Smooth muscle cell (in vitro differentiated cells): Measurements from ENCODE around the gene MAP2K3. TPM values are rescaled to one million over a fixed set of nuclear protein-coding genes. Genes with fewer than 3 reads are reported as not detected.
"Not testable (repeated sequence)": the region's sequence is repeated elsewhere in the genome, so short reads cannot be mapped to it uniquely, and the experiment has no call there.

ENCODE experiments used
- DNase-seq: peaks from one replicate; lab custom pipeline; 2025; ENCODE audit not compliant: unreplicated experiment; lab: John Stamatoyannopoulos, UW
- H2AFZ ChIP-seq: fragments of 200-600 bp; sonication (generic); 2 replicates; pipeline ENCODE4 v1.6.0; 2016; ENCODE audit warnings: antibody characterized with exemption, low read depth, mild to moderate bottlenecking
- H3F3A ChIP-seq: fragments of 200-600 bp; sonication (generic); 2 replicates; pipeline ENCODE4 v1.6.0; 2017; ENCODE audit warnings: antibody characterized with exemption, low read depth
- H3K27ac ChIP-seq: fragments of 200-600 bp; sonication (generic); 2 replicates; pipeline ENCODE4 v1.5.1; 2016; ENCODE audit warnings: low read depth, mild to moderate bottlenecking
- H3K27me3 ChIP-seq: fragments of 200-600 bp; sonication (generic); 2 replicates; pipeline ENCODE4 v1.6.1; 2016; ENCODE audit warnings: low read depth, mild to moderate bottlenecking
- H3K36me3 ChIP-seq: fragments of 200-600 bp; sonication (generic); 2 replicates; pipeline ENCODE4 v1.5.1; 2016; ENCODE audit warnings: low read depth
- H3K4me1 ChIP-seq: fragments of 200-600 bp; sonication (generic); 2 replicates; pipeline ENCODE4 v1.5.1; 2016; ENCODE audit warnings: low read depth
- H3K4me2 ChIP-seq: fragments of 200-600 bp; sonication (generic); 2 replicates; pipeline ENCODE4 v1.6.0; 2016; ENCODE audit warnings: mild to moderate bottlenecking
- H3K4me3 ChIP-seq: fragments of 200-600 bp; sonication (generic); 2 replicates; pipeline ENCODE4 v1.5.1; 2016; ENCODE audit warnings: mild to moderate bottlenecking
- H3K79me2 ChIP-seq: fragments of 200-600 bp; sonication (generic); 2 replicates; pipeline ENCODE4 v1.6.0; 2016; ENCODE audit warnings: low read depth, mild to moderate bottlenecking
- H3K9ac ChIP-seq: fragments of 200-600 bp; sonication (generic); 2 replicates; pipeline ENCODE4 v1.6.0; 2016; ENCODE audit warnings: low read depth
- H3K9me3 ChIP-seq: fragments of 200-600 bp; sonication (generic); replicated peaks from 2 replicates; pipeline ENCODE4 v1.5.1; 2016; ENCODE audit warnings: low read depth
- H4K20me1 ChIP-seq: fragments of 200-600 bp; sonication (generic); 2 replicates; pipeline ENCODE4 v1.6.0; 2016; ENCODE audit warnings: low read depth
- WGBS: methylation state at CpG from one replicate; pipeline ENCODE4 v1.1.7; 2016; ENCODE audit warnings: low lambda C conversion rate; 5-methylcytosine and 5-hydroxymethylcytosine counted together
- polyA plus RNA-seq: library from polyadenylated mRNA; unstranded; fragments of >200 nt; fragmentation: Nextera tagmentation; extraction: Ambion mirVana; gene quantifications from 2 replicates; pipeline ENCODE4 v1.2.1, GENCODE V29; 2016
- total RNA-seq: library from RNA; depleted of rRNA; stranded (reverse); fragments of >200 nt; gene quantifications from 2 replicates; pipeline ENCODE4 v1.2.3, GENCODE V29; 2014
- TF ChIP-seq, protein P1 (sequence below): fragments of 200-600 bp; sonication (generic); IDR thresholded peaks from 2 replicates; pipeline ENCODE4 v1.5.1; 2017; ENCODE audit warnings: borderline replicate concordance, mild to moderate bottlenecking, antibody characterized with exemption; ENCODE audit not compliant: insufficient read depth, poor library complexity, severe bottlenecking

The MAP2K3 gene
- total and polyA plus RNA-seq, 2 experiments from 2014 or later: 14.2 to 53.8 TPM

DNA sequence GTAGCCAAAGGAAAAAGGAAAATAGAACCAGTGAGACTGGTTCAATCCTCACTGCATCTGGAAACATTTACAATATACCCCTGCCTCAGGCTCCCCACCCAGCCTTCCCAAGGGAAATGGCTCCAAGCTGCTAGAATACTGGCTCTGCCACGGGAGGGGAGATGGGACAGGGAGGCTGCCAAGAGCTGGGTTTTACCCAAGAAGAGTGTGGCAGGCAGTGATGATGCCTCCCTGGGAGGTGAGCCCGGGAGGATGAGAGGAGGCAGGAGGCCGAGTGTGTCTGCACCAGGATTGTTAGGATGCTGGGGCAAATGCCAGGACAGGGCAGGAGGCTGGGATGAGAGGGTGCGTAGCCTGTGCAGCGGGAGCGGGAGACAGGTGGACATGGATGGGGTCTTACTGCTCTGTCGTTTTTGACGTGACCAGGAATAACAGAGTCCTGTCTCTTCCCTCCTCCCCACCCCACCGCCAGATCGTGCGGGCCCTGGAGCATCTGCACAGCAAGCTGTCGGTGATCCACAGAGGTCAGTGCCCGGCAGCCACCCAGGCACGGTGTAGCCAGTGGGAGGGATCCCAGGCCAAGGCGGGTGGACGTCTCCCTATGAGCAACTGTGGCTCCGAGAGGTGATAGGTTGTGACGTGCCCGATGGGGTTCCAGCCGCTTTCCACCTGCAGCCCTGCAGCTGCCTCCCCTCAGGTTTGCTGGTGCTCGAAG, 18.4 kb downstream of the MAP2K3 start:
- Histone ChIP-seq H3K36me3 (peaks cover 13% of the 10 kb centered on the region), H3K27ac (no peak overlapping the region), H4K20me1 (peaks cover 32% of the 10 kb centered on the region), H3F3A (no peaks in the 10 kb centered on the region), H3K4me2 (no peak overlapping the region), H3K79me2 (no peaks in the 10 kb centered on the region), H3K9ac (no peak overlapping the region), H3K27me3 (no peaks in the 10 kb centered on the region), H3K4me1 (no peaks in the 10 kb centered on the region), H3K4me3 (no peak overlapping the region), H3K9me3 (no peaks in the 10 kb centered on the region), H2AFZ (no peak overlapping the region)
- DNase-seq: no peak
- WGBS: 68% methylated on average over 21 of the region's 21 CpGs
- TF ChIP-seq, protein P1, sequence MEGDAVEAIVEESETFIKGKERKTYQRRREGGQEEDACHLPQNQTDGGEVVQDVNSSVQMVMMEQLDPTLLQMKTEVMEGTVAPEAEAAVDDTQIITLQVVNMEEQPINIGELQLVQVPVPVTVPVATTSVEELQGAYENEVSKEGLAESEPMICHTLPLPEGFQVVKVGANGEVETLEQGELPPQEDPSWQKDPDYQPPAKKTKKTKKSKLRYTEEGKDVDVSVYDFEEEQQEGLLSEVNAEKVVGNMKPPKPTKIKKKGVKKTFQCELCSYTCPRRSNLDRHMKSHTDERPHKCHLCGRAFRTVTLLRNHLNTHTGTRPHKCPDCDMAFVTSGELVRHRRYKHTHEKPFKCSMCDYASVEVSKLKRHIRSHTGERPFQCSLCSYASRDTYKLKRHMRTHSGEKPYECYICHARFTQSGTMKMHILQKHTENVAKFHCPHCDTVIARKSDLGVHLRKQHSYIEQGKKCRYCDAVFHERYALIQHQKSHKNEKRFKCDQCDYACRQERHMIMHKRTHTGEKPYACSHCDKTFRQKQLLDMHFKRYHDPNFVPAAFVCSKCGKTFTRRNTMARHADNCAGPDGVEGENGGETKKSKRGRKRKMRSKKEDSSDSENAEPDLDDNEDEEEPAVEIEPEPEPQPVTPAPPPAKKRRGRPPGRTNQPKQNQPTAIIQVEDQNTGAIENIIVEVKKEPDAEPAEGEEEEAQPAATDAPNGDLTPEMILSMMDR: no peak

DNA sequence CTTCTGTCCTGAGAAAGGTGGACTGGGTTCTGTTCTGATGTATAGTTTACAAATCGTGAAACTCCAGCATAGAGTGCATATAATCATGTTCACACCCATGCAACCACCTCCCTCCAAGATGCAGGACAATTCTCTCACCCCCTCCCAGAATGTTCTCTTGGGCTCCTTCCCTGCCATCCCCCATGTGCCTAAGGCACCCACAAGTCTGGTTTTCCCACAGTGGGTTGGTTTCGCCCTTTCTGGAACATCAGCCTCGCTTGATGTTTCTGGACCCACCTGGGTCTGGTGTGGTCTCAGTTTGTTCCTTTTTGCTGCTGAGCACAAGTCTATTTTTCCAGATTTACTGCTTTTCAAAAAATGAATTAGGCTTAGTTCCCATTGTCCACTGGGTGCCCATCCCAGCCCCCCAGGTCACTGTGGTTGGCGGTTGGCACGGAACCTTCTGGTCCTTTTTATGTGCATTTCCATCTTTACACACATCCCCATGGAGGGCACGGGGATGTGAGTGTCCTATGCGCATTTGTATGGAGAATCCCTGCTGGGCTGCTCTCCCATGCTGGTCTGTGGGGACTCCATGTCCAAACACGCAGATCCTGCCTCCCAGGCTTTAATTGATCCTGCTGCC, 19.0 kb downstream of the MAP2K3 start:
- Histone ChIP-seq H3K4me2 (no peak overlapping the region), H3K79me2 (no peaks in the 10 kb centered on the region), H3K9me3 (no peaks in the 10 kb centered on the region), H3K4me1 (no peaks in the 10 kb centered on the region), H2AFZ (no peak overlapping the region), H3K36me3 (peaks cover 13% of the 10 kb centered on the region), H3K4me3 (no peak overlapping the region), H3K27me3 (no peaks in the 10 kb centered on the region), H3F3A (no peaks in the 10 kb centered on the region), H3K27ac (no peak overlapping the region), H3K9ac (no peak overlapping the region), H4K20me1 (peaks cover 25% of the 10 kb centered on the region)
- WGBS: 85% methylated on average over 8 of the region's 8 CpGs
- no peak for DNase-seq
- TF ChIP-seq, protein P1: no peak

- Histone ChIP-seq H3K36me3 (peaks cover 15% of the 10 kb centered on the region), H3K27me3 (no peaks in the 10 kb centered on the region), H3K4me1 (no peaks in the 10 kb centered on the region), H3F3A (no peaks in the 10 kb centered on the region), H3K9me3 (no peaks in the 10 kb centered on the region), H3K27ac (no peak overlapping the region), H3K79me2 (no peaks in the 10 kb centered on the region), H3K9ac (no peak overlapping the region), H2AFZ (no peak overlapping the region), H3K4me2 (no peak overlapping the region), H3K4me3 (no peak overlapping the region), H4K20me1 (peaks cover 20% of the 10 kb centered on the region)
- TF ChIP-seq, protein P1: no peak
- DNase-seq: no peak
- whole genome bisulfite sequencing: 75% methylated on average over 9 of the region's 9 CpGs
Measured at GRCh38 chr17:21304091-21304490, 19.6 kb downstream of the MAP2K3 start.

- peaks cover 16% of the 10 kb centered on the region for H4K20me1 ChIP-seq
- H3K27ac ChIP-seq, H3K4me1 ChIP-seq, H3K79me2 ChIP-seq, H3K9me3 ChIP-seq, H3F3A ChIP-seq, H2AFZ ChIP-seq, H3K27me3 ChIP-seq, H3K4me2 ChIP-seq, H3K9ac ChIP-seq, DNase-seq, H3K4me3 ChIP-seq: not testable (repeated sequence)
- peaks cover 15% of the 10 kb centered on the region for H3K36me3 ChIP-seq
- 81% methylated on average over 17 of the region's 17 CpGs for WGBS
Measured at GRCh38 chr17:21304551-21305151, 20.1 kb downstream of the MAP2K3 start.

DNA sequence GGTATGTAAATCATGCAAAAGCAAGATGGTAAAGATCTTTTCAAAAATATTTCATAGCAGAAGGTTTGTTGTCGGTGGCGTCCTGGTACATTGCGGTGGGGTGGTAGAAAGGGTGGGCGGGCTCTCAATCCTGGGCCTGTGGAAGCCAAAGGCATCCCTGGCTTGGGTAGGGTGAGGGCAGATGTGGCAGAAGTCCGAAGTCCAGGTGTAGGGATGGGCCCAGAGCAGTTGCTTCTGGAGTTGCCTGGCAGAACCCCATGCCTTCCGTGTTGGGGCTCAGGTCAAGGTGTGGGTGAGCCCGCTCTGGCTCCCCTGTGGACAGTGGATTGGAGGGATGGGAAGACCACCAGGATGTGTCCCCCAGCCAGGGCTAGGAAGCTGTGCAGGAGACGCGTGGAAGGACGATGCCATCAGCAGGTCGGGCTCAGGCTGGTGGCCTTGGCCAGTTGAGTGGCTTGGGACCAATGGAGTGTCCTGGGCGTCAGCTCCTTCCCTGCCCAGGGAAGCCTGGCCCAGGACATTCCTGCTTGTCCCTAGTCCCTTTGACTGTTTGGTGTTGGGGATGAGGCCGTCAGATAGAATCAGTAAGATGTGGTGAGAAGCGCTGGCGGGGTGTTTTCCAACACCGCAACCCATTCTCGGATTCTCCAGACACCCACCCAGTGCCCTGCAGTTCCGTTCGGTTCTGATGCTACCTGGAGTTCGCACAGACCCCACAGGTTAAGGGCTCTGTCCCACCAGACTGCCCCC, 21.1 kb downstream of the MAP2K3 start:
- H3K4me3 ChIP-seq, H3K9me3 ChIP-seq, H3K9ac ChIP-seq, H3K27ac ChIP-seq, H2AFZ ChIP-seq, H3K79me2 ChIP-seq, H3K27me3 ChIP-seq, DNase-seq, H4K20me1 ChIP-seq, H3K36me3 ChIP-seq, H3K4me1 ChIP-seq, H3F3A ChIP-seq, H3K4me2 ChIP-seq: not testable (repeated sequence)
- WGBS: 88% methylated on average over 19 of the region's 20 CpGs
